CD4-positive, alpha-beta T cell treated with Interleukin-1 beta for 1 hour (primary cell): ENCODE results near the gene ELAVL4.
"Not testable (repeated sequence)": the region's sequence is repeated elsewhere in the genome, so short reads cannot be mapped to it uniquely, and the experiment has no call there.

Experiments used
- DNase-seq, 2 donors: peaks; one replicate each; pipeline ENCODE4 v3.0.0-alpha.2; 2020 to 2022

ELAVL4 gene

DNA sequence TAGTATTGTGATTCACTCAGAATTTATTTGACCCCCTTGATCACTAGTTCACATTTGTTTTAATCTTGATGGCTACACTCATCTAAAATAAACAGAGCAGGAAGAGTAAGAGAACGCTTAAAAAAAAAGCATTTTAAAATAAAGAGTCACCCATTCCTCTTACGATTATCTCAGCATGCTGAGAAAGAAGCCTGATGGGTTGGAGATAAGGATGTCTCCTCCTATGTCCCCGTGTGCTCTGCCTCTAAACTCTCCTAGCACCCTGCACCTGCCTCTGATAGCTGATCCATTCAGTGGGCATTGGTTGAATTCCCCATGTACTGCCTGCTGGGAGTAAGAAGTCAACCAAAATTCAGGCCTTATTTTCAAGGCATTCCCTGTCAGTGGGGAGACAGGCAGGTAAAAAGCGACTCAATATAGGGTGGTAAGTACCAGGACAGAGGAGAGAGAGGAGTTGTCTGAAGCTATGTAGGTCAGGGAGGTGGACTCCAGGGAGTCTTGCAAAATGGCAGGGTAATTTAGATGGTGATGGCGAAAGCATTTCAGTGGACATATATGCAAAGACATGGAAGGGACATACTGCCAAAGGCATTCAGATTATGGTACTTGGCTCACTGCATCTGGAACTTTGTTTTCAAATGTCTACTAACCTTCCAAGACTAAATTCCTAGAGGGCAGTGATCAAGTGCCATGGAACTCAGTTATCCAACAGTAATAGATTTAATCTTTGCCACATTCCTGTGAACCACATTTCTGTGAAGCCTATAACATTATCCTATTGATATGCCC lies 18.4 kb downstream of the ELAVL4 start:
- DNase-seq, result no peak

DNA sequence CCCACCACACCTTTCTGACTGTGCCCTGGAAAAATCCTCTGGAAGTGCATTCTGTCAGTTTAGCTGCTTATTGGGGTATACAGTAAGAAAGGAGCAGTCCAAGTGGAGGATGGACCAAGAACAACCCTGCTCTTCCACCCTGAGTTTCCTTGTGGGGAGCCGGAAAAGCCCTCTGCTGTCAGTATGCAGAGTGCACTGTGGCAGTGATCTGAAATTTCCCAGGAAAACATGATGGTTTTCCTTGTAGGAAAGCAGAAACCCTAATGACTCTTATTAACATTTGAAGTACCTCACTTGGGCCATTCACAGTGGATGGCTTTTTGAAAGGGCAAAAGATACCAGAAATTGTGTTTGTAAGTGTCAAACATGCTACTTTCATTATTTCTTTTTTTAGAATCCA lies 20.5 kb downstream of the ELAVL4 start:
- DNase-seq, result no peak

DNA sequence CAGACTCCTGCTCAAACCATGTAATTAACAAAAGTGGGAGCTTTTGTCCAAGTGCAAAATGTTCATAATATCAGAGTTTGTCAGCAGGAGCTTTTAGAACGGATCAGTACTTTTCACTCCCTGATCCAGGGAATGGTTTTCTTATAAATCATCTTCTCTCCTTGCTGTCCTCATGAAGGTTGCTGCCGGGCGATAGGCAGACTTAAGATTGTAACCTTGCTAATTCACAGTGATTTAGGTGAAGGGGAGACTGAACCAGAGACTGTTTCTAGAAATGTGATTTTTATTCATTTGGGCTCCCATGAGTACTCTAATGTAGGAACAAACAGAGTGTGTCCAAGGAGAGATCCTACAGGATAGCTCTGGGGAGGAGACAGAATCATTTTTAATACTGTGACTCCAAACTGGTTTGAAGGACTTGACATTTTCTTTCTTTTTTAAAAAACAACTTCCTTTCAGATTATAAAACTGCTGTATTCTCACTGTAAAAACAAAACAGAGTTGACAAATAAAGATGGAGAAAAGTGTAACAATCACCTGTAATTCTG lies 23.7 kb downstream of the ELAVL4 start:
- no peak for DNase-seq

DNA sequence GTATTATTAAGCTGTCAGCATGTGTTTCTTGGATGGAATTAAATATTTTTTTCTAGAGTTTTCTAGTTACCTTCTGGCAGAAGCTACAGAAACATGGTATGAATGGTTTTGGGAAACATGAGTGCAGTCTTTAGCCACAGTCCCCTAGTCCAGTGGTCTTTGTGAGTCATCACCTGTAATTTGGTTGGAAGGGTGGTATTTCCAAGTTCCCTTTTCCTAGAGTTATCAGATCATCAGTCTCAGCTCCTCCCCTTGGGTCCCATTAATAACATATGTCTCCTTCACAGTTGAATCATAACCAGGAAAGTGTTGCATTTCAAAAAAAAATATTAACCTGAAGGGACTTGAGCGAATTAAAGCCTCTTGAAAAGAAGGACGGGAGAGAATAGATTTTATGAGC lies 27.0 kb downstream of the ELAVL4 start:
- DNase-seq, result no peak

DNA sequence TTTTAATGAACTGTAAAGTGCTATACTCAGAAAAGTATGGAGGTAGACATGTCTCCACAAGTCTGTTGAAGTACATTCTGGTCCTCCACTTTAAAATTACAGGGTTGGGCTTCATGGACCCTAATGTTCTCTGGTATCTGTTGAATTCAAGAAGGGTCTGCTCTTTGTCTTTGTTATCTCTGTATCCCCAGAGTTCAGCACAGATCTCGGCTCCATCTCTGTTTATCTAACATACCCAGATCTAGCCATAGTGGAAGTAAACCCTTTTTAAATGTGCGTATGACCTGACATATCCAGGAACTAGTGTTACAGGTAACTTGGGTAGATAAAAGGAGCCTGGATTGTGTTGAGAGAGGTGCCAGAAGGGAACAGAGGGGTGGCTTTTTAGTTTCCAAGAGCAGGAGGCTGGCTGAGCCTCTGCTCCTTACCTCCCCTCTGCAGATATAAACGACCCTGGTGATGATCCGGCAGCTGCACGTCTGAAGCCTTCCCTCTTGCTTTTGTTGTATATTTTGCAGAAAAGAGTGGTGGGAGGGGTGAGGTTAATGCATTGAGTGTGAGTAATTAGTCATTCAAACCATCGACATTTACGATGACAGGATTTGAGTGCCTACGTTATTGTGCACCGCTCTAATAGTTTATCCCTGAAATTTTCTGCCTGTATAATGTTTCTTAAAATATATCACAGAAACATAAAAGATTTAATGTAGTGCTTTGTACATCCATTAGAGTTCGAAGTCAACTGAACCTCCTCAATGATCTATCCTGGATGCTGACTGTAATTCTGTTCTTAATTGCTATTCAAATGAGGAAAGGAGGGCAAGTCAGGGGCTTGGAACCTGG lies 30.8 kb downstream of the ELAVL4 start:
- no peak for DNase-seq

DNA sequence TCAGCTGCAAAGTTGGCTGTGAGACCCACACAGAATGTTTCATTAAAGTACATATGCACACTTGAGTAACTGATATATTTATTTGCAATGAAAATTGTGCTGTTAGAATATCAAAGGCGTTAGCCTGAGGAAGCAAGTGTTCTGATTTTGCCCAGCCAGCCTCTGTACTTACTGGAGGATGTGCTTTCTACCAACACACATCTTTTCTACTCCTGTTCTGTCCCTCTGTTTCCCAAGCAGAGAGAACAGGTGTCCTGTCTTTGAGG lies 31.4 kb downstream of the ELAVL4 start:
- no peak for DNase-seq

DNA sequence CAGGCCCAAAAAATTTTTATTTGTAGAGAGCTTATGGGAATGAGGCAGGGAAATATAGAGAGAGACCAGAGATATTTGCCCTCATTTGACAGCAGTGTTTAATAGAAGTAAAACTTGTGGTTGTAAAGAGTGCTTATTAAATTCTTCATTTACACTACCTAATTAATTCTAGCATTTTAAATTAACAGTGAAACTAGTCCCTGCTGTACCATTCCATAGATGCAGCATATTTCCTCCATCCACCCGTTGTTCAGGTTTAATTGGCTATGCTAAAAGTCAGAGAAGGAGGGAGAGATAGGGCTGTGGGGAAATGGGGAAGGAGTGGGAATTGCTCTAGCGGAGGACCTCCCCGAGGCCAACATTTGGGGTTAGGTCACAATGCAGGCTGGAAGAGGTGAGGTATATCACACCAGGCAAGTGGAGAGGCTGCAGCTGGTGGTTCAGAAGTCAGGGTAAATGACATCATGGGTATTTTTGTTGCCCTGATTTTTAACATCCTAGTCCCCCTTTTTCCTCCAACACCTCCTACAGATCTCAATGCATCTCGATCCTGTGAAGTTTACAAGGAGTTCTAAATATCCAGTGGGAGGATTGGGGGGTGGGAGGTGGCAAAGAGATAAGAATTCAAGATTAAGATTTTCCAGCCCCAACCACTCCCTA lies 38.6 kb downstream of the ELAVL4 start:
- DNase-seq, result no peak

DNA sequence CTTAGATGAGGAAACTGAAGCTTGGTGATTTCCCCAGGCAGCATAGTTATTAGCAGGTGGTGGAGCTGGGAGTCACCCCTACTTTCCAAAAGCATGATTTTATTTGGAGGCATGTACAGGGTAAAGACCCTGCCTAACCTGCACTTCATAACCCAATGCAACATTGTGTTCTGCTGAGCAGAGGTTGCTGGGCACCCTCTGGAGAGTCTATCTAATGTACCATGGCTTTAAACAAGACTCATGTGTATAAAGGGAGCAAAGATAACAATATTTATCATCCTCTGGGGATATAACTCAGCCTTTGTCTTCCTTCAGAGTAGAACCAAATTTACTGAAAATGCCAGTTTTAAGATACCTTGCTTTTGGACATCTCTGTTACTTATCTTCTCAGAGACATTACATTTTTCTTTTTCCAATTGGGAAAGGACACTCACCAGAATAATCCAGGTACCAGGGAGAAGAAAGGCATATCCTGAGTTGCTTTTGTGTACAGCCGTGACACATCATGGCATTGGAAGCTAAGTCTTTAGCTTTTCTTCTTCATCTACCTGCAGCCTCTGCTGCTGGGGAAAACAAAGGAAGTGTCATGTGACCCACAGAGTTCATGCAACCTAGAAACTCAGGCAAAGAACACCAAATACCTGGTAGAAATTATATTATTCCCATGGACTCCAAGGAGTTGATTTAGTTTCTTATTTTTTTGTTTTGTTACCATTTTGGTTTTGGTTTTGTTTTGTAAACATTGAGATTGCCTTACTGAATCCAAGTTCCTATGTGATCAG lies 39.6 kb downstream of the ELAVL4 start:
- DNase-seq, result no peak

DNA sequence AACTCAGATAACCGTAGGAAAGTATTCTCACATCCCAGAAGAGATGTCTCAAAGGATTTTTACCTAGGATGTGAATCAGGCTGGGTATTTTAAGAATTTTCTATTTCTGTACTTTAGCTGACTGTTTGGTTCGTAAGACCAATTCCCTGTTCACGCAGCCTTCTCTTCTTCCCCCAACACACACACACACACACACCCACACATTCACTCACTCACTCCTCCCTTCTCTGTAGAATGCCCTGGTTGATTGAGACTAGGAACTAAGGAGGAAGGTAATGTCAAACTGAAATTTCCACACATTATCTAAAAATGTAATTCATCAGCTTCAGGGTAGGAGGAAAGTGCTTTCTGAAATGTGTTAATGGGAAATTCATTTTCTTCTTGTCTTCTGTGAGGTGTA lies 43.5 kb downstream of the ELAVL4 start:
- DNase-seq, result no peak

DNA sequence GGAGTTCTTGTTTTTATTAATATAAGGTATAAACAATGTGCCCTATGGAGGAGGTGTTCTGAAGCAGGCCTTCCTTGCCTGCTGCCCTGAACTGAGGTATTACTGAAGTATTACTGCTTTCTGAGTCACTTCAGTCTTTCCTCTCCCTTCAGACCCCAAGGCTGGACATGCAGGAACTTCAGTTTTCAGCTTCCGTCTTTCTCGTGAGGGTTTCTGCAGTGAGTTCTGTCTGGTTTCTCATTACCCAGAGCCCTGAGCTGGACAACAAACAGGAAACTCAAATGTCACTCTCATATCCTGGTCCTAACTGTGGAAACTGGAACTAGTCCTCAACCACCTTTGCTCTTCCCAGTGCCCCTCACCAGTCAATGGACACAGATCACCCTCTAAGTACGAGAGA lies 46.8 kb downstream of the ELAVL4 start:
- no peak for DNase-seq

DNA sequence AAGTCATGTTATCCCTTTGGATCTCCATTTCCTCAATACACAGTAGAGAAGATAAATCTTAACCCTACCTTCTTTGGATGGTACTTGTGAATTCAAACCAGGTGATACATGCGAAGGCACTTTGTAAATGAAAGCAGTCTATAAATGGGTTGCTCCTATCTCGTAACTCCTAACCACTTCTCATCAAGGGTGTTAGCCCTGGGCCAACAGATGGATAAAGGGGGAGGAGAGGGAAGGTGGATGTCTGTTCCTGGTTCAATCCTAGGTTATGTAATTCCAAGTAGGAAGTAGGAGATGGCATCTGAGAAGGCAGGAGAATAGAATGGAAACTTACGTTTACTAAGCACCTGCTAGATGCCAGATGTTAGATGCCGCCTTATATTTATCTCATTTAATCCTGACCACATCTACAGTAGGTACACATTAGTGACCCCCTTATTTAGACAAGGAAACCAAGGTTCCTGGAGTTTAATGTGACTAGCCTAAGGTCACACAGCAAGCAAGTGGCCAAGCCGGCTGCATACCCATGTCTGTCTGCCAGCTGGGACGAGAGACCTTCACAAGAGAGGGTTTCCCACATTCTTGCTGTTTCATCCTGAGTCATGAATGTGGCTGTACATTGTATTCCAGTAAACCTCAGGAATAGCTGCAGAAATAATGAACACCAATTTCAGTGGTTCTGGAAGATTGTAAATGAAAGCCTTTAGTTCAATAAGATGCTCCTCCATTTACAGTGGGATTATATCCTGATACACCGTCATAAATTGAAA lies 47.7 kb downstream of the ELAVL4 start:
- no peak for DNase-seq

DNA sequence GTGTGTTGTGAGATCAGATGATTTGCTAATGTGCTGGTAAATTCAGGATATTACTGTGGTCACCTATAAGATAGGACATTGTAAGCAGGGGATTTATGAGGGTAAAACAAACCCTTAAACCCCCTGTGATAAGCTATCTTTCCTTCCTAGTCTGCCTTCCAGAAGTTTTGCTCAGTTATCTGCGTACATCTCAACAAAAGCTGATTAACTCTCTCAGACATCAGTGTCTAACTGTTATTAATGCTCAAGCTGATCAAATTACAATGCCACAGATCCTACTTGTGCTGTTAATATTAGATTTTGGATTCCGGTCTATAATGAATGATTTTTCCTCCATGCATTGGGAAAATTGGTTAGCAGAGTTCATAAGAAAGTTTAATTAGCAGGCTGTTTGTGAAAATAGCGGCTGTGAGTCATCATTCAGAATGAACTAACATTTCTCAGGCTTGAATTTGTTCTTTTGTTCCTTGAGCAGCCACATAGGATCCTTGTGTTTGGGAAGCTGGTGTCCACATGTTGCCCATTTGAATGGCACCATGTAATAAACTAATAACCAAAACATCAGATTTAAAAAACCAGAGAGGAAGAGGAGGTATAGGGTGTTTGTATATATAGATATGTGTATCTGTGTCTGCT lies 48.7 kb downstream of the ELAVL4 start:
- DNase-seq, result no peak

DNA sequence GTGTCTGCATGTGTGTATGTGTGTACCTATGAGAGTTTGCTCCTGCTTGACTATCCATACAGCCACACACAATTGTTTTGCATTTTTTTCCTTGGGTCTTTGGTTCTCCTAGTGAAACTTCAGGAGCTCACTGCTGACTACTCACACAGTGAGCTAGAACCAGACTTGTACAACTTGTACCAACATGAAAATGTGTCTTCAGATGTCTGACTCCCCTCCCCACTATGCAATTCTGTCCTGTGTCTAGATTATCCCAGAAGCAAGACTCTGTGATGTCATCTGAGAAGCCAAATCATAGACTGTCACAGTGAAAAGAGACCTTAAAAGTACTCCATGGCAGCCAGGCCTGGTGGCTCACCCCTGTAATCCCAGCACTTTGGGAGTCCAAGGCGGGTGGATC lies 49.7 kb downstream of the ELAVL4 start:
- DNase-seq, result no peak

DNA sequence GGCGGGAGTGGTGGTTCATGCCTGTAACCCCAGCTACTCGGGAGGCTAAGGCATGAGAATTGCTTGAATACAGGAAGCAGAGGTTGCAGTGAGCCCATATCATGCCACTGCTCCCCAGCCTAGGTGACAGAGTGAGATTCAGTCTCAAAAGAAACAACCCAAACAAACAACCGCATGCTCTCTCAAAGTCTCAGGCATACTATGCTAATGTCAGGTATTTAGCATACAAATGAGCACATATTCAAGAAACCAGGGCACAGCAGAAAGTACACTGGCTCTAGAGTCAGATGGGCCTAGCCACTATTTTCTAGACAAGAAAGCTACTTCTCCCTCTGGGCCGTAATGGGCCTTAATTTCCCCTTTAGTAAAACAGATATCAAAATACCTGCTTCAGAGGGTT lies 55.0 kb downstream of the ELAVL4 start:
- DNase-seq, result no peak

DNA sequence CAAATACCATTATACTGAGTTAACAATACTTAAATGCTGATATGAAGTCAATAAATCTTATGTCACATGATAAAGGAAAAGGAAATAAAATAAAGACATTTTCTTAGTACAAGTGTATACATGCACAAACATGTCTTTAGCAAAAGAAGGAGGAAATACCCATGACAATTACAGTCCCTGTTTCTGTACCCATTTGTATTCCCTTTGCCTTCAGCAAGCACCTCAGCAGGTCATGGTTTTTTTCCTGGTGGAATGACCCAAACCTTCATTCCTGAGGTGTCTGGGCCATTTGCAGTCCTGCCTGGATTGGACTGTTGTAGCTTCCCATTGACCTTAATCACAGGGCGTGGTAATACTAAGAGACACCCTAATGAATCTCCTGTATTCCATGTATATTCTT lies 57.6 kb downstream of the ELAVL4 start:
- not testable (repeated sequence) for DNase-seq

DNA sequence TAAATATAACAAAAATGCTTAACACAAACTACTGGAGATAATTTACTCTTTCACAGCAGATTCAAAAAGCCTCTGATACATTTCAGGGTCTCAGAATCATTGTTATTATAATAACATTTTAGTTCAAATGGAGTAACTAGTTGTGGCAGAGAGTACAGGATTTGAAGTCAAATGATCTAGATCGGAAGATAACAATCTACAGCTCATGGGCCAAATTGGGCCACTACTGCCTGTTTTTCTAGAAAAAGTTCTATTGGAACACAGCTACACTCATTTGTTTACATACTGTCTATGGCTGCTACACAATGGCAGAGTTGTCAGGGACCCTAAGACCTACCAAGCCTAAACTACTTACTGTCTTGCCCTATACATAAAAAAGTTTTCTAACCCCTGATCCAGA lies 63.6 kb downstream of the ELAVL4 start:
- no peak for DNase-seq

DNA sequence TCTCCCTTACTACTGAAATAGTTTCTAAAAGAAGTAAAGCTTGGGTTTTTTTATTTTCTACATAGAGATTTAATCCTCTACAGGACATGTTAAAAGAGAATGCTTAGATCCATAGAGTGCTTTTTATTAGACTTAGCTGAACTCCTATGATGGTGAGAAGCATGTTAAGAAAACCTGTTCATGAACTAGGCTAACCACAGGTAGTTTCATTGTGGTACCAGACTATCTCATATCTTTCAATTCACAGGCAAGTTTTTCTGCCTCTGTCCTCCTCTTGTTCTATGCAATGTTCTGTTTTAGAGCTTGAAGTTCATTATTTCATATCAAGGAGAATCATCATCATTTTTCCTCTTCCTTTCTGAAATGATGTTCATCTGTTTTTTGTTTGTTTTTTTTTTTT lies 65.4 kb downstream of the ELAVL4 start:
- no peak for DNase-seq

DNA sequence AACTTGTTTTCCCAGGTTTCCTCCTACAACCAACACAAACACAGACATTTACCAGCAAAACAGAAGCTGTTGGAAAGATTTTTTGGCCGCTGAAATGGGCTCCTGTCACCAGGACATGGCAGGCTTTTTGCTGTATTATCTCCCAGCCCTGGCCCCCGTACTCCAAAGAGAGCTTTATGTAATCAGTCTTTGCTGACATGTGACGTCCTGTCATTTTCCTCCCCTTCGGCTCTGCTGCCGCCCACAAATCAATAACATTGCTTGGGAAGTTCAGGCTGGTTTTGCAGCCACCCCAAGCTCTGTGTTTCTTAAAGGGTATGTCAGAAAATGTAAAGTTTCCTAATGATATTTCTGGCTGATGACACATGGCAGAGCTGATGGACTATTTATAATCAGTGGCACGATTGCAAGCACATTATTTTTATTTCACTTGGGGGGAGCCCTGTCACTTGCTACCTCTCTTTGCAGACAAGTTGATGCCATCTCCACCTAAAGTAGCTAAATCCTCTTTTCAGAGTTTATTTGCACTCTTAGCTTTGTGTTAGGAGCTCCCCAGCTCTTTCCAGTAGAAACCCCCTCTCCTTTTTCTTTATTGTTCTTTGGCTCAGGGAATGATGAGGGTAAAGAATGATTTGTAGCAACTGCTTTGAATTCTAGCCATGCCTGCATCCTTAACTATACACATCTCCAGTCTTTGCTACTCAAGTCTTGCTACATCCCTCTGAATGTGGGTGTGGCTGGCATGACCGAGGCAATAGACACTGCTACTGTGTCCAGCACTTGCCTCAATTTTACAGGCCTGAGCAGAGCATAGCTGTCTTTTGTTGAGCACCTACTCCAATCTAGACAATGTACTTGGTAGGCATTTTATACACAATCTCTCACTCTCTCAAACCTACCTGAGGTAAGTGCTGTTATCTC lies 67.3 kb downstream of the ELAVL4 start:
- no peak for DNase-seq

DNA sequence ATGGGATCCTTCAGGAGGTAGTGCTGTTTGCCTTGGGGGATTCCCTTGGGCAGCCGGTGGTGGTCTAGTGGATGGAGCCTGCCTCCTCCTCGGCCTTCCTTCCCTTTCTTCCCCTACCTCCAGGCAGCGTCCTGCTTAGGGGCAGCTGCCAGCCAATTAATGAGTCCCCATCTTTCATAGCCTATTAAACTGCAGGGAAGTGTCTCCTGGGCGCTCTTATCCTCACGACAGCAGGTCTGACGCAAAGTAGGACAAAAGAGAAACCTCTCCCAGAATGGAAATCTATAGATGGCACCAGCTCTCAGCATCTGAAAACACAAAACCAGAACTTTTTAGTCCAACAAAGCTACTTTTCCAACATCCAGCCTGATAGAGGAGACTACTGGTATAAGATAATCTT lies 69.3 kb downstream of the ELAVL4 start:
- no peak for DNase-seq

DNA sequence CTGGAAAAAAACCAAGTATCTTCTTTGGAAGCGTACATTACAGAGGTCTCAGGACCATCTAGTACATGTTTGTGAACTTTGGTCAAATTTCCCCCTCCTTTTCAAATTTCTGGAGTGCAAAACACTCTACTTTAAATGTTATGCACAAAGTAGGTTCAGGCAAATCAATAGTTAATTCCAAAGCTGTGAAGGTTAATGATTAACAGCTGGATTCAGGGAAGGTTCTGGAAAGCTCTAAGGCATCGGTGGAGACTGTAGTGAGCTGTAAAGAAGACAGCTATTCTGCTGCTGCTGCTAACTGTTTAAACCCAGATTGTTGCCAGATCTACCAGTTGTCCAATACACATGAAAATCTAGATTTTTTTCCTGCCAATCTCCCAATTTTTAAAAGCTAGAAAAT lies 70.9 kb downstream of the ELAVL4 start:
- DNase-seq, result no peak

DNA sequence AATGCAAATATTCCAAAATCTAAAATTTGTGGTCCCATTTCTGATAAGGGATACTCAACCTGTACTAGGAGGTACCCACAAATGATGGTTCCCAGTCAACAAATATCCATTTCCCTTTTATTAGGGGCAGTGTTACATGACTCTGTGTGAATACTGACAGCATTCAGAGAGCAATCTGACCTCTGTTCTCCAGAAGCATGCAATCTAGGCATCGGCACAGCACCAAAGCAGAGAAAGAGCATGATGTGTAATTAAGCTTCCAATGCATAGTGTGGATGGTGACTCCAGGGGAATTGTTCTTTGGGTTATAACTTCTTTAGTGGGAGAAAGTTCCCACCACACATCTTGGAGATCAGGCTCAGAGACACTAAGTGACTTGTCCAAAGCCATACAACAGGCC lies 71.6 kb downstream of the ELAVL4 start:
- DNase-seq, result no peak
